Gastroesophageal sphincter (tissue), 3 donors: ENCODE data around the gene MIB2.
"Not testable (repeated sequence)": the region's sequence is repeated elsewhere in the genome, so short reads cannot be mapped to it uniquely, and the experiment has no call there.

Experiments used
- EP300 ChIP-seq: sonication (generic); formaldehyde crosslinking; IDR thresholded peaks from one replicate; pipeline ENCODE4 v1.6.1; 2017; ENCODE audit warnings: antibody characterized with exemption, mild to moderate bottlenecking
- POLR2A ChIP-seq, 2 donors: fragments of 450-650 bp; IDR thresholded peaks; one replicate each; pipeline ENCODE4 v1.6.1; 2017; ENCODE audit warnings: antibody characterized with exemption in 2 of 2, mild to moderate bottlenecking in 2 of 2, moderate library complexity in 1 of 2
- POLR2AphosphoS5 ChIP-seq: sonication (generic); formaldehyde crosslinking; IDR thresholded peaks from one replicate; pipeline ENCODE4 v1.6.1; 2017; ENCODE audit warnings: antibody characterized with exemption
- TF ChIP-seq, protein P1 (sequence below), 4 experiments: fragments of 200-600 bp in 2 of 4; fragments of 450-650 bp in 2 of 4; sonication (generic) in 1 of 4; IDR thresholded peaks; one replicate each; pipeline ENCODE4 v1.5.1; 2017 to 2019; ENCODE audit warnings: antibody characterized with exemption in 4 of 4, mild to moderate bottlenecking in 2 of 4, moderate library complexity in 2 of 4

GRCh38 chr1:1595341-1595740 lies 20.0 kb upstream of the MIB2 start:
- TF ChIP-seq, protein P1, sequence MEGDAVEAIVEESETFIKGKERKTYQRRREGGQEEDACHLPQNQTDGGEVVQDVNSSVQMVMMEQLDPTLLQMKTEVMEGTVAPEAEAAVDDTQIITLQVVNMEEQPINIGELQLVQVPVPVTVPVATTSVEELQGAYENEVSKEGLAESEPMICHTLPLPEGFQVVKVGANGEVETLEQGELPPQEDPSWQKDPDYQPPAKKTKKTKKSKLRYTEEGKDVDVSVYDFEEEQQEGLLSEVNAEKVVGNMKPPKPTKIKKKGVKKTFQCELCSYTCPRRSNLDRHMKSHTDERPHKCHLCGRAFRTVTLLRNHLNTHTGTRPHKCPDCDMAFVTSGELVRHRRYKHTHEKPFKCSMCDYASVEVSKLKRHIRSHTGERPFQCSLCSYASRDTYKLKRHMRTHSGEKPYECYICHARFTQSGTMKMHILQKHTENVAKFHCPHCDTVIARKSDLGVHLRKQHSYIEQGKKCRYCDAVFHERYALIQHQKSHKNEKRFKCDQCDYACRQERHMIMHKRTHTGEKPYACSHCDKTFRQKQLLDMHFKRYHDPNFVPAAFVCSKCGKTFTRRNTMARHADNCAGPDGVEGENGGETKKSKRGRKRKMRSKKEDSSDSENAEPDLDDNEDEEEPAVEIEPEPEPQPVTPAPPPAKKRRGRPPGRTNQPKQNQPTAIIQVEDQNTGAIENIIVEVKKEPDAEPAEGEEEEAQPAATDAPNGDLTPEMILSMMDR (IDR thresholded peaks at IDR 0.05), result not testable (repeated sequence)
- not testable (repeated sequence) for TF ChIP-seq EP300; POLR2A (IDR thresholded peaks at IDR 0.05); POLR2AphosphoS5
